Ishikawa (cell line): ENCODE measurements around the gene GANAB.

Experiments used
- CEBPB ChIP-seq: IDR thresholded peaks from 2 replicates; pipeline ENCODE4 v1.6.1; 2012
- USF1 ChIP-seq: IDR thresholded peaks from 2 replicates; pipeline ENCODE4 v1.6.1; 2012
- YY1 ChIP-seq: IDR thresholded peaks from 2 replicates; pipeline ENCODE4 v1.6.1; 2012; ENCODE audit warnings: low read depth
- ZBTB7A ChIP-seq: IDR thresholded peaks from 2 replicates; pipeline ENCODE4 v1.6.1; 2012; ENCODE audit warnings: low read depth

DNA sequence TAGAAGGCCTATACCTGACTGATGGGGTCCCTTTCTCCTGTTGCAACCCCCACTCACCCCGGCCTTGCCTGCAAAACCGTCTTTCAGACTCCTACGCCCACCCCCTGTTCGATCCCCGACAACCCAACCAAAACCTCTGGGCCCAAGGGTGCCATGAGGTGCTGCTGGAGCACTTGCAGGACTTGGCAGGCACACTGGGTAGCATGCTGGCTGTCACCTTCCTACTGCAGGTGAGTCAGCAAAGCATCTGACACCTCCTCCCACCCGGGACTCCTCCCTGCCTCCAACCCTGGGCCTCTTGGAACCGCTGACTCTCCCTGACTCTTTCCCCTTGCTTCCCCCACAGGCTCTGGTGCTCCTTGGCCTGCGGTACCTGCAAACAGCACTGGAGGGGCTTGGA, 32.1 kb downstream of the GANAB start:
- TF ChIP-seq ZBTB7A (no peak), USF1 (no peak), YY1 (no peak), CEBPB (no peak)
